Glomerular visceral epithelial cell (primary cell): ENCODE results near the gene UFSP1.

Source experiments
- DNase-seq: peaks from one replicate; pipeline ENCODE4 v3.0.0-alpha.2; 2016; ENCODE audit errors: extremely low spot score

The UFSP1 gene

GRCh38 chr7:100882201-100882600, 7.3 kb downstream of the UFSP1 start:
- no peak for DNase-seq

GRCh38 chr7:100881136-100881535, 8.4 kb downstream of the UFSP1 start:
- DNase-seq, result no peak

- no peak for DNase-seq
These were observed 8.9 kb downstream of the UFSP1 start for GRCh38 chr7:100880645-100881044.

DNA sequence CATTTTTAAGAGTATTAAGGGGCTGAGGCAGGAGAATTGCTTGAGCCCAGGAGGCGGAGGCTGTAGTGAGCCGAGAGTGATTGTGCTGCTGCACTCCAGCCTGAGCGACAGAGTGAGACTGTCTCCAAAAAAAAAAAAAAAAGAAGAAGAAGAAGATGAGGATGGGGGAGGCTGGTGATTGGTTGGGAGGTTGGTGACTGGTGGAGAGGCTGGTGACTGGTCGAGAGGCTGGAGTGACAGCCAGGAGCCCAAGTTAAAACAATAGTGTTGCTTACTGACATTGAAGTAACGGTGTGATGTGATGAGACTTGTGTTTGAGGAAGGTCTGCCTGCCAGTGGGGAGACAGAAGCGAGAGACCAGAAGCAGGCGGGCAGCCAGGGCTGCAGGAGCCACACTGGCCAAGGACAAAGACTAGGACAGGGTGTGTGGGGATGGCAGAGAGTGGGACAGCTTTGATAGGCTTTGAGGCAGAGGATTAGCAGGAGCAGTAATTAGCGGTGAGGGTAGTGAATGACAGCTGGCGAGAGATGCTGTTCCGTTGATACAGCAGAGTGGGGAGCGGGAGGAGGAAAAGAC, 9.7 kb downstream of the UFSP1 start:
- DNase-seq, result no peak

DNA sequence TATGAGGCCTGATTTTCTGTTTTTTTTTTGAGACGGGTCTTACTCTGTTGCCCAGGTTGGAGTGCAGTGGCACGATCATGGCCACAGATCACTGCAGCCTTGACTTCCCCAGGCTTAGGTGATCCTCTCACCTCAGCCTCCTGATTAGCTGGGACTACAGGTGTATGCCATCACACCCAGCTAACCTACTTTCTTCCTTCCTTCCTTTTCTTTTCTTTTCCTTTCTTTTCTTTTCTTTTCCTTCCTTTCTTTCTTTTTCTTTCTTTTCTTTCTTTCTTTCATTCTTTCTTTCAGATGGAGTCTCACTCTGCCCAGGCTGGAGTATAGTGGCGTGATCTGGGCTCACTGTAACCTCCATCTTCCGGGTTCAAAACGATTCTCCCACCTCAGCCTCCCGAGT, 10.8 kb downstream of the UFSP1 start:
- DNase-seq, result no peak

- no peak for DNase-seq
These were observed 11.5 kb downstream of the UFSP1 start for GRCh38 chr7:100878013-100878412.

DNA sequence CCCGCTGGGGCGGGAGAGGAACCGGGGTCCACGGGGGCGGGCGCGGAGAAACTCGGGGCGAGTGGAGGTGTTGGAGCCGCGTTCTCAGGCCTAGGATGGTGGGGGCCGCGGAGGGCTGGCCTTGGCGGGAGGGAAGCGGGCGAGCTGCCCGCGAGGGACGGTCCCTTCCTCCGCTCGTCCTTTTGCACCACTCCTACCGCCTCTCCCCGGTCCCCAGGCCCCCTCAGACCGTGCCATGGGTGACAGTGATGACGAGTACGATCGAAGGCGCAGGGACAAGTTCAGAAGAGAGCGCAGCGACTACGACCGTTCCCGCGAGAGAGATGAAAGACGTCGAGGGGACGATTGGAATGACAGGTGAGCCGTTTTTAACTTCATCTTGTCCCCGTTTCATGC, 14.2 kb downstream of the UFSP1 start:
- no peak for DNase-seq

GRCh38 chr7:100874577-100875355, 14.7 kb downstream of the UFSP1 start, which contains the start of gene SRRT:
TSS of gene SRRT (plus strand) at chr7:100875103. CDS start at chr7:100875591, 488 bp downstream.
- DNase-seq, result peak; percentile 96

DNA sequence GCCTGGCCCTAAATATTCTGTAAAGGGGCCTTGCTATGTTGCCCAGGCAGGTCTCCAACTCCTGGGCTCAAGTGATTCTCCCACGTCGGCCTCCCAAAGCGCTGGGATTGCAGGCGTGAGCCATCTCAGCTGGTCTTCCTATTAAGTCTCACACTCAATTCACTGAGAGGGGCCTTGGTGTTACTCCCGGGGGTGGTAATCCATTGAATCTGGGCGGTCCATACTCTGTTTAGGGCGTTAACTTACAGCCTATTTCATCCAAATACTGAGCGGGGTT, 15.3 kb downstream of the UFSP1 start:
- DNase-seq, result no peak

DNA sequence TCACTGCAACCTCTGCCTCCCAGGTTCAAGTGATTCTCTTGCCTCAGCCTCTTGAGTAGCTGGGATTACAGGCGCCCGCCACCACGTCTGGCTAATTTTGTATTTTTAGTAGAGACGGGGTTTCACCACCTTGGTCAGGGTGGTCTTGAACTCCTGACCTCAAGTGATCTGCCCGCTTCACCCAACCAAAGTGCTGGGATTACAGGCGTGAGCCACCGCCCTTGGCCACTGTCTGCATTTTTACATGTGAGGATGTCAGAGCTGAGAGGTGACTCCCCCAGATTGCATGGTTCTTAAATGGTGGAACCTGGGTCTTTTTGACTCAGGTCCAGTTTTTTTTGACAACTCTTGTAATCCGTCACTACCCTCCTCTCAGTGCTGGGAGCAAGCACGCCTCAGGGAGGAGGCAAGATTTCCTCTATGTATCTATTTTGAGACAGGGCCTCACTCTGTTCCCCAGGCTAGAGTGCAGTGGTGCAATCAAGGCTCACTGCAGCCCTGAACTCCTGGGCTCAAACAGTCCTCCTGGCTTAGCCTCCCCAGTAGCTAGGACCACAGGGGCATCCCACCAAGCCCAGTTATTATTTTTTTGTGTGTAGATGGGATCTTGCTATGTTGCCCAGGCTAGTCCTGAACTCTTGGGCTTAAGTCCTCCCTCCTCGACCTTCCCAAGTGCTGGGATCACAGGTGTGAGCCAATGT, 15.8 kb downstream of the UFSP1 start:
- DNase-seq, result no peak

- DNase-seq, result no peak
These were observed 21.6 kb downstream of the UFSP1 start for GRCh38 chr7:100867776-100868485.

- peak; percentile 95 for DNase-seq
These were observed 22.3 kb downstream of the UFSP1 start, which contains the start of gene TRIP6 for GRCh38 chr7:100867040-100867775. TSS of gene TRIP6 (plus strand) at chr7:100867387. CDS start at chr7:100867498, 111 bp downstream.

DNA sequence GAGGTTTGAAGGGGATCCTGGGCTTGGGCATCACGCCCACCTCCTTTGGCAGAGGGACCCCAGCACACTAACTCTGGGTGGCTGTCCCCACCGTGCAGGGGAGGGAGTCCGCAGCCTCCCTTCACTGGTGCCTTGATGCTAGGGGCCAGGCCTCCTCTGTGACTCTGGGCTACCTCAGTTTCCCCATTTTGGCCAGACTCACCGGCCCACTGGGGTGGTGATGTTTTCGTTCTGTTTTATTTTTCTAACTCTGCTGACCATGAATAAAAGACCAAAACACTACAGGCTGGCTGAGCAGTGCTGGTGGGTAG, 22.8 kb downstream of the UFSP1 start:
- no peak for DNase-seq

GRCh38 chr7:100865938-100866728, 23.4 kb downstream of the UFSP1 start:
- DNase-seq, result peak; percentile 86

DNA sequence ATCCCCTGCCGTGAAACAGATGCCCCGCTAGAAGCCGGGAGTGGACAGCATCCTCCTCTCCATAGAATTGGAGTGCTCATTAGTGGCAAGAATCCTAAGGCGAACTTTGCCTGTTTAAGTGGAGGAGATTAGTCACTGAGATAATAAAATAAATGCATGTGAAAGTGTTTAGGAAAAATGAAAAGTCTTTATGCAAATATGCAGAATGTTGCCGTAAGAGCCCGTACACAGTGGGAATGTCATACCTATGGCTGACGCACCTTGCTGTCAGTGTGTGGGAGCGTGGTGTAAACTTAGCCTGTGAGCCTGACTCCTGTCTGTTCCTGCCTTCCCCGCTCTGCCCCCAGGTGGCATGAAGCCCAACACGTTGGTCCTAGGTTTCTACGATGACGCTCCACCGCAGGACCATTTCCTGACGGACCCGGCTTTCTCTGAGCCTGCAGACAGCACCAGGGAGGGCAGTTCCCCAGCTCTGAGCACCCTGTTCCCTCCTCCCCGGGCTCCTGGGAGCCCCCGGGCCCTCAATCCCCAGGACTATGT, 24.1 kb downstream of the UFSP1 start:
- DNase-seq, result peak; percentile 64

- no peak for DNase-seq
These were observed 25.2 kb downstream of the UFSP1 start for GRCh38 chr7:100864263-100864845.

- no peak for DNase-seq
These were observed 26.0 kb downstream of the UFSP1 start for GRCh38 chr7:100863406-100863950.

- DNase-seq, result no peak
These were observed 27.9 kb downstream of the UFSP1 start for GRCh38 chr7:100861616-100861985.

DNA sequence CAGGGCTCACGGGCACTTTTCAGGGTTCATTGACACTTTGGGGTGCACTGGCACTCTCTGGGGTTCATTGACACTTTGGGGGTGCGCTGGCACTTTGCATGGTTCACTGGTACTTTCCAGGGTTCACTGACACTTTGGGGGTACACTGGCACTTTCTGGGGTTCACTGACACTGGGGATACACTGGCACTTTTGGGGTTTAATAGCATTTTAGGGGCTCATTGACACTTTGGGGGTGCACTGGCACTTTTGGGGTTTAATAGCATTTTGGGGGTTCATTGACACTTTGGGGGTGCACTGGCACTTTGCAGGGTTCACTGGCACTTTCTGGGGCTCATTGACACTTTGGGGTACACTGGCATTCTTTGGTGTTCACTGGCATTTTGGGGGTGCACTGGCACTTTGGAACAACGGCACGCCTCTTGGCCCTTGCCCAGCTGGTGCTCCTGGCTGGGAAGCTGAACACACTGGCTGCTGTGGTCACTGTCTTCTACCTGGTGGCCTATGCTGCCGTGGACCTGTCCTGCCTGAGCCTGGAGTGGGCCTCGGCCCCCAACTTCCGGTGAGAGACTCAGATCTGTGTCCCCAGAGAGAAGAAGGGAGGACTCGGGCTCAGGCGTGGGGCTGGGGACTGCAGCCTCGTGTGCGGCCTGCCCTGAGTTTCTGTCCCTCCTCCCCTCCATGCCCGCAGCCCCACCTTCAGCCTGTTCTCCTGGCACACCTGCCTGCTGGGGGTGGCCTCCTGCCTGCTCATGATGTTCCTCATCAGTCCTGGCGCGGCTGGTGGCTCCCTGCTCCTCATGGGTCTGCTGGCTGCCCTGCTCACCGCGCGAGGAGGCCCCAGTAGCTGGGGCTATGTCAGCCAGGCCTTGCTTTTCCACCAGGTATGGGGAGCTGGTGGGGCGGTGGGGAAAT, 28.6 kb downstream of the UFSP1 start:
- no peak for DNase-seq
